Measurements from ENCODE around the gene TUBB2A. TPM values are rescaled to one million over a fixed set of nuclear protein-coding genes. Genes with fewer than 3 reads are reported as not detected.

TUBB2A gene
- total and polyA plus RNA-seq, 10 donors = 4.3 to 13.7 (median 7.1) TPM

DNA sequence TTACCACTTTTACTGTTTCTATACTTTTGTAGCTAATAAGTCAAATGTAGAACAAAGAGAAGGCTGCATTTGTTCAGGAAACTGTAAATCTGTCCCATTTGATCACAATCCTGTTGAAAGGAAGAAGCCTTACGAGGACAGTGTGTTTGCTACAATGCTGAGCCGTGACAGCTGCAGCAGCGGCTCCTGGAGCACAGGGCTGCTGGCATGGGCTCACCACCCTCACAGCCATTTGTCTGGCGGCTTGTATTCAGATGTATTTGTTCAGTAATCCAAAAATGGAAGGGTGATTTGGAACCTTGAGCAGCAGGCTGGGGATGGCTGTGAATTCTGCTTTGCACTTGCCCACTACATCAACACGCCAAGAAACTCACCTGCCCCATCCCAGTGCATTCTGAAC lies 5.7 kb downstream of the TUBB2A start:
- peaks cover 0 to 7% (median 2%) of the 10 kb centered on the region in 6 donors for H3K4me1 ChIP-seq
- H3K9me3 ChIP-seq = peaks cover 0 to 8% (median 2%) of the 10 kb centered on the region in 8 donors
- no peak overlapping the region for H3K4me3 ChIP-seq
- no peak for DNase-seq
- H3K27ac ChIP-seq = no peak overlapping the region
- TF ChIP-seq POLR2A (IDR thresholded peaks at IDR 0.05) = no peak
- no peak for TF ChIP-seq CTCF (IDR thresholded peaks at IDR 0.05 in 8 of 11, conservative IDR thresholded peaks at IDR 0.05 in 3 of 11)
- no peak for TF ChIP-seq POLR2AphosphoS5 (IDR thresholded peaks at IDR 0.05)
- H3K27me3 ChIP-seq (replicated peaks in 1 of 7) = peaks cover 0 to 7% (median 0%) of the 10 kb centered on the region in 7 donors
- WGBS, 5 donors = 77 to 91% (median 78%) methylated on average over 5 of the region's 5 CpGs
- intact Hi-C loops (cut with DNase I; ENCODE audit: low total_unique reads) = no loop called here
- H3K36me3 ChIP-seq = peaks cover 0 to 30% (median 13%) of the 10 kb centered on the region in 6 donors

DNA sequence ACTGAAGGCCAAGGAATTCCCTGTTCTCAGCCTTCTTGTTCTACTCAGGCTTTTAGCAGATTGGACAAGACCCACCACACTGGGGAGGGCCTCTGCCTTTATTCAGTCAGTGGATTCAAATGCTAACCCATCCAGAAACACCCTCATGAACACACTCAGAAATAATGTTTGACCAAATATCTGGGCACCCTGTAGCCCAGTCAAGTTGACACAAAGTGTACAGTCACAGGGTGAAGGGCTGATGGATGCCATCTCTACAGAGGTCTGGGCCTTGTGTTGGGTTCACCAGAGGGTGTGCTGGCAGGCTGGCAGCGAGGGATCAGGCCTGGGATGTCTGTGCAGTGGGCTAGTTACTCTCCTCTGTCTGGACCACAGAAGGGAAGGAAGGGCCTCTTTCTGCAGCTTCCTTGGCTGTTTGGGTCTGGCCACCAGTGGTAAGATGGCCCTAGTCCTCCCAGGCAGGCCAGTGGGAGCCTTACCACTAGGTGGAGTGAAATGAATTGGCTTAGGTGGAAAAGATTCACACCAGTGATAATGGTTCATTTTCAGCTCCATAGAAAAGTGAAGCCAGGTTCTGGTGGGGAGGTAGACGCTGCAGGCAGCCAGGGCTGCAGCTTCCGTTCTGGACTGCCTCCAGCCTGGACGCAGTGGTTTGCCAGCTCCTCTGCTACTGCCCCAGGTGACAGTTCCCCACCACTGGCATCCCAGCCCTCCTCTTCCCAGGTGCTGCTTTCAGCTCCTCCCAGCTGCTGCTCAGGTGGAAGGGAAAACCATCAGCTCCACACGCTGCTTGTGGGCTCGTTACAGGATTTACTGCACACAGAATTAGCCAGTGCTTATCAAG lies 9.2 kb downstream of the TUBB2A start:
- no peak overlapping the region for H3K27ac ChIP-seq
- WGBS, 5 donors = 88 to 99% (median 95%) methylated on average over 6 of the region's 6 CpGs
- no peak for DNase-seq
- H3K4me1 ChIP-seq = no peaks in the 10 kb centered on the region
- TF ChIP-seq CTCF (IDR thresholded peaks at IDR 0.05 in 8 of 11, conservative IDR thresholded peaks at IDR 0.05 in 3 of 11) = no peak
- no peak for TF ChIP-seq POLR2A (IDR thresholded peaks at IDR 0.05)
- TF ChIP-seq POLR2AphosphoS5 (IDR thresholded peaks at IDR 0.05) = no peak
- intact Hi-C loops (cut with DNase I; ENCODE audit: low total_unique reads) = no loop called here
- H3K27me3 ChIP-seq (replicated peaks in 1 of 7) = no peaks in the 10 kb centered on the region
- H3K9me3 ChIP-seq = peaks cover 0 to 8% (median 2%) of the 10 kb centered on the region in 8 donors
- H3K4me3 ChIP-seq = no peak overlapping the region
- H3K36me3 ChIP-seq = peaks cover 0 to 41% (median 13%) of the 10 kb centered on the region in 6 donors

GRCh38 chr6:3144571-3144970 lies 12.8 kb downstream of the TUBB2A start:
- no peak for DNase-seq
- 71 to 94% (median 87%) methylated on average over 8 of the region's 8 CpGs for WGBS, 5 donors
- peaks cover 0 to 62% (median 24%) of the 10 kb centered on the region in 6 donors for H3K36me3 ChIP-seq
- H3K27me3 ChIP-seq (replicated peaks in 1 of 7) = no peaks in the 10 kb centered on the region
- no peak overlapping the region for H3K4me3 ChIP-seq
- TF ChIP-seq POLR2AphosphoS5 (IDR thresholded peaks at IDR 0.05) (no peak), CTCF (IDR thresholded peaks at IDR 0.05 in 8 of 11, conservative IDR thresholded peaks at IDR 0.05 in 3 of 11) (no peak), POLR2A (IDR thresholded peaks at IDR 0.05) (no peak)
- intact Hi-C loops (cut with DNase I; ENCODE audit: low total_unique reads) = no loop called here
- peaks cover 0 to 8% (median 2%) of the 10 kb centered on the region in 8 donors for H3K9me3 ChIP-seq
- H3K4me1 ChIP-seq = peaks cover 0 to 7% (median 2%) of the 10 kb centered on the region in 6 donors
- H3K27ac ChIP-seq = no peak overlapping the region

GRCh38 chr6:3143158-3143557 lies 14.2 kb downstream of the TUBB2A start:
- intact Hi-C loops (cut with DNase I; ENCODE audit: low total_unique reads) = no loop called here
- Histone ChIP-seq H3K4me1 (peaks cover 0 to 20% (median 12%) of the 10 kb centered on the region in 6 donors), H3K9me3 (peaks cover 0 to 7% (median 2%) of the 10 kb centered on the region in 8 donors), H3K27me3 (replicated peaks in 1 of 7) (no peaks in the 10 kb centered on the region), H3K27ac (no peak overlapping the region), H3K36me3 (peaks cover 0 to 66% (median 25%) of the 10 kb centered on the region in 6 donors), H3K4me3 (no peak overlapping the region)
- no peak for DNase-seq
- TF ChIP-seq POLR2AphosphoS5 (IDR thresholded peaks at IDR 0.05) (no peak), CTCF (IDR thresholded peaks at IDR 0.05 in 8 of 11, conservative IDR thresholded peaks at IDR 0.05 in 3 of 11) (no peak), POLR2A (IDR thresholded peaks at IDR 0.05) (no peak)
- 87 to 95% (median 93%) methylated on average over 6 of the region's 6 CpGs for WGBS, 5 donors
